Dedifferentiated amniotic fluid mesenchymal stem cell (primary cell): ENCODE data around the gene COQ7.

Source experiments
- DNase-seq: peaks from one replicate; pipeline ENCODE4 v3.0.0-alpha.2; 2016; ENCODE audit errors: extremely low spot score

COQ7 gene

GRCh38 chr16:19086322-19087199 lies 19.1 kb downstream of the COQ7 start:
- DNase-seq = peak; percentile 94

DNA sequence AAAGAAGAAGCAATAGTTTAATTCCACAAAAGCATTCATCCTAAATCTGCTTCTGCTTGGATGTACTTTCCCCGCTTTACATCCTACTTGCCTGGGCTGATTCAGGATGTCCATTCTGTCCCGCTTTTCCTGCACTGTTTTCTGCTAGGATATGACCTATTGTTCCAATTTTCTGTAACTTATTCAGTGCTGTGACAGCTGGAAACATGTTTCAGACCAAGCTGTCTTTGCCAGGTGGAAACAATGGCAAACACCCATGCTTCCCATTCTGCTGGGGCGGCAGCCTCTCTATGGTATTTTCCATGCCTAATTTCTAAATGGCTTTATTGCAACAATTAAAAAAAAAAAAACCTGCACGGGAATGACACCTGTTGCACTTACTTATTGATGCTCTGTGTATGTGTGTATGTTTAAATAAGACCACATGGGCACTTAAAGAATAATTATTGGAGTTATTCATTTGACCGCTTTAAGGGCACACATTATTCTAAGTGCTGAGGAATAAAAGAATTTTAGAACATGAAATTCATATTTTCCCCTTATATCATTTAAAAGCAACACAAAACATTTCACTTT lies 21.0 kb downstream of the COQ7 start:
- DNase-seq = no peak

- no peak for DNase-seq
Observed at GRCh38 chr16:19089410-19089955, 22.1 kb downstream of the COQ7 start.

DNA sequence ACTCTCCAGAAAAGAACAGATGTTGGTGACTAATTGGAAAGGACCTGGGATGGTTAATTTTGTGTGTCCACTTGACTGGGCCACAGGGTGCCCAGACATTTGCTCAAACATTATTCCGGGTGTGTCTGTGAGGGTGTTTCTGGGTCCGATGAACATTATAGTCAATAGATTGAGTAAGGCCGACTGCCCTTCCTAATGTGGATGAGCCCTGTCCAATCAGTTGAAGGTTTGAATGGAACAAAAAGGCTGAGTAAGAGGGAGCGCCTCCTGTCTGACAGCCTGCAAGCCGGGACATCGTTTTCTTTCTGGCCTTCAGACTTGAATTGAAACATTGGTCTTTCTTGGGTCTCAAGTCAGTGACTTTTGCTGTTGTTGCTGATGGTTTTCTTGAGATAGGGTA lies 23.5 kb downstream of the COQ7 start:
- no peak for DNase-seq

GRCh38 chr16:19092653-19093410 lies 25.4 kb downstream of the COQ7 start:
- DNase-seq = no peak

- DNase-seq = no peak
Observed at GRCh38 chr16:19093631-19094541, 26.5 kb downstream of the COQ7 start.

- no peak for DNase-seq
Observed at GRCh38 chr16:19094542-19095365, 27.3 kb downstream of the COQ7 start.

DNA sequence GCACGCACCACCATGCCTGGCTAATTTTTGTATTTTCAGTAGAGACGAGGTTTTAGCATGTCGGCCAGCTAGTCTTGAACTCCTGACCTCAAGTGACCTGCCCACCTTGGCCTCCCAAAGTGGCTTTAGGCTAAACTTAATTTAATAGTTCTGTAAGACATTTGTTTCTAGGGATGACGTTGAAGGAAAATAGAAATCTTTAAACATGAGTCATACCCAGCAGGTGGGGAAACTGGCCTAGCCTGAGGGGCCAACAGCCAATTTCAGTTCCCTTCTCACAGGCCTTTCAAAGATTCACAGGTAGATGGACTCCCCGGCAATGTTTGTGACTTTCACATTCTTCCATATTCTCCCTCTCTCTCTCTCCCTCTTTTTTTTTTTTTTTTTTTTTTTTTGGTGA lies 28.2 kb downstream of the COQ7 start:
- no peak for DNase-seq

DNA sequence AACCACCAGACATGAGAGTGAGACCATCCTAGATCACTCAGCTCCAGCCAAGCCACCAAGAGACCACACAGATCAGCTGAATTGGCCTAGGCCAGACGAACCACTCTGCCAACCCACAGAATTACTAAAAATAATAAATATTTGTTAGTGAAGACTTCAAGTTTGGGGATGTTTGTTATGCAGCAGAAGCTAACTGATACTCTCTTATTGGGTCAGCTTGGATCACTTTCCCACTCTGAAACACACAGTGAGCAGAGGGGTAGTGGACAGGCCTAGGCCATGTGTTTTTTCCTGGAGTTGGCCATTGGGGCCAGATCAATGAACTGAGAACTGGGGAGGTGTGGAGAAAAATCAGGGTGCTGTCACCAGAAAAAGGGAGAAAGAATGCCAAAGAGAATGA lies 30.8 kb downstream of the COQ7 start:
- no peak for DNase-seq

GRCh38 chr16:19102187-19102872 lies 34.9 kb downstream of the COQ7 start:
- no peak for DNase-seq

GRCh38 chr16:19104607-19105006 lies 37.2 kb downstream of the COQ7 start:
- DNase-seq = no peak

GRCh38 chr16:19105131-19105530 lies 37.7 kb downstream of the COQ7 start:
- no peak for DNase-seq

GRCh38 chr16:19105891-19106624 lies 38.6 kb downstream of the COQ7 start:
- DNase-seq = no peak

DNA sequence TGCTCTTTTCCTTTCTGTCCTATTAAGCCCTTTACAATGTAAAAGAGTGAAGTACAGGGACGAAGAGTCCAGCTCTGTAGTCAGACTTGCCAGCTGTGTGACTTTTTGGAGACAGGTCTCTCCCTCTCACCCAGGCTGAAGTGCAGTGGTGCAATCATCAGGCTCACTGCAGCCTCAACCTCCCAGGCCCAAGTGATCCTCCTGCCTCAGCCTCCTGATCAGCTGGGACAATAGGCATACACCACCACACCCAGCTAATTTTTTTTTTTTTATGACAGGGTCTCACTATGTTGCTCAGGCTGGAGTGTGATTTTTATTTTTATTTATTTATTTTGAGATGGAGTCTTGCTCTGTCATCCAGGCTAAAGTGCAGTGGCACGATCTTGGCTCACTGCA lies 39.2 kb downstream of the COQ7 start:
- DNase-seq = no peak

DNA sequence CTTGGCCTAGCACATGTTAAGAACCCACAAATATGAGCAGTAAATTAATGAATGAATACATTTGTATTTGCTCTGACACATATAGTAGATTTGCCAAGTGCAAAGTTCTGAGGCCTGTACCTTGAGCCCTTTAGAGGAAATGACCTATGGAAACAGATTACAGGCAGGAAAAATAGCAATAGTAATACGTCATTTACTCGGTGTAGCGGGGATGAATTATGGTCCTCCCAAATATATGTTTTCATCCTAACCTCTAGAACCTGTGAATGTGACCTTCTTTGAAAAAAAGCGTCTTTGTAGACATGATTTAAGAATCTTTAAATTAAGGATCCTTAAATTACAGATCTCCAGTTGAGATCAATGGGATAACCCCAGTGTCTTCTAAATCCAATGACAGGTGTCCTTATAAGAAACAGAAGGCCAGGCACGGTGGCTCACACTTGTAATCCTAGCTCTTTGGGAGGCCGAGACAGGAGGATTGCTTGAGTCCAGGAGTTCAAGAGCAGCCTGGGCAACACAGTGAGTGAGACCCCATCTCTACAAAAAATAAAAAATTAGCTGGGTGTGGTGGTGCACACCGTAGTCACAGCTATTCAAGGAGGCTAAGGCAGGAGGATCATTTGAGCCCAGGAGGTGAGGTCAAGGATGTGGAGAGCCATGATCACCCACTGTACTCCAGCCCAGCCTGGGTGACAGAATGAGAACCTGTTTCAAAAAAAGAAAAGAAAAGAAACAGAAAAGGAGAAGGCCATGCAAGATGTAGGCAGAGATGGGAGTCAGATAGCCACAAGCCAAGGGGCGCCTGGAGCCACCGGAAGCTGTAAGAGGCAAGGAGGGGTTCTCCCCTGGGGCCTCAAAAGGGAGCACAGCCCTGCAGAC lies 41.2 kb downstream of the COQ7 start:
- DNase-seq = no peak

DNA sequence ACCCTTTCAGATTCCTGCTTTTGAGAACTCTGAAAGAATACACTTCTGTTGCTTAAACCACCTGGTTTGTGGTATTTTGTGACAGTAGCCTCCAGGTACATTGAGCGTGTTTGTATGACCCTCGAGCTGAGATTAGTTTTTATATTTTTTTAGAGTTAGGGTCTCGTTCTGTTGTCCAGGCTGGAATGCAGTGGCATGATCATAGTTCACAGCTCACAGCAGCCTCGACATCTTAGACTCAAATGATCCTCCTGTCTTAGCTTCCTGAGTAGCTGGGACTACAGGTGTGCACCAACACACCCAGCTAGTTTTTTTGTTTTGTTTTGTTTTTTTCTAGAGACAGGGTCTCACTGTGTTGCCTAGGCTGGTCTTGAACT lies 41.9 kb downstream of the COQ7 start:
- no peak for DNase-seq

DNA sequence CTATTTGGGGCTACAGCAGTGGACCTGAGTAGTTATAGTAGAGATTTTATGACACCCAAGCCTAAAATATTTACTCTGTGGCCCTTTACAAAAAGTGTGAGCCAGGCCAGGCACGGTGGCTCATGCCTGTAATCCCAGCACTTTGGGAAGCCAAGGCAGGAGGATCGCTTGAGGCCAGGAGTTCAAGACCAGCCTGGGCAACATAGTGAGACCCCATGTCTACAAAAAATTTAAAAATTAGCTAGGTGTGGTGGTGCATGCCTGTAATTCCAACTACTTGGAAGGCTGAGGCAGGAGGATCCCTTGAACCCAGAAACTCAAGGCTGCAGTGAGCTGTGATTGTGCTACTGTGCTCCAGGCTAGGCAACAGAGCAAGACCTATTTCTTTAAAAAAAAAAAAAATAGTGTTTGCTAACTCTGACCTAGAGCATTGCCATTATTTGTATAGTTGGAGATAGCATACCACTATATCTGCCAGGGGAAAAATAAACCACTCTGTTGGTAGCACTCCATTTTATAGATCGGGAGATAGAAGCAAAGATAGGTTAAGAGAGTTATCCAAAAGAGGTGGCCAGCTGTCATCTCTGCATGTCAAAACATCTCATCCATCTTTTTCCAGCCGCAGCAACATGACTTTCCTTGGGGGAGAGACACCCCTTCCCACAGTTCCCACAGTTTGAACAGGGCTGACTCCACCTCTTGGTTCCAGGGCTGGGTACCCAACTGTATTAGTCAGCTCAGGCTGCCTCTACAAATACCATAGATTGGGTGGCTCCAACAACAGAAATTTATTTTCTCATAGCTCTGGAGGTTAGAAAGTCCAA lies 43.3 kb downstream of the COQ7 start:
- no peak for DNase-seq

- DNase-seq = no peak
Observed at GRCh38 chr16:19112099-19112407, 44.6 kb downstream of the COQ7 start.
